OCI-LY1 (cell line): ENCODE measurements around the gene CAB39L.

ENCODE experiments used
- H2AFZ ChIP-seq: fragments of 200-600 bp; sonication (generic), shearing (Covaris generic); 2 replicates; pipeline ENCODE4 v1.6.0; 2014; ENCODE audit warnings: antibody characterized with exemption, mild to moderate bottlenecking, low read length
- H3F3A ChIP-seq: fragments of 200-600 bp; sonication (generic), shearing (Covaris generic); 2 replicates; pipeline ENCODE4 v1.6.0; 2014; ENCODE audit warnings: mild to moderate bottlenecking, antibody characterized with exemption, low read length, moderate library complexity; ENCODE audit not compliant: insufficient read depth
- H3K27ac ChIP-seq: fragments of 200-600 bp; sonication (generic); 2 replicates; pipeline ENCODE4 v1.5.1; 2014; ENCODE audit warnings: low read length, mixed run types, mild to moderate bottlenecking, low read depth; ENCODE audit not compliant: poor library complexity, severe bottlenecking
- H3K27me3 ChIP-seq: fragments of 200-600 bp; sonication (generic); 2 replicates; pipeline ENCODE4 v1.6.0; 2014; ENCODE audit warnings: antibody characterized with exemption, mild to moderate bottlenecking, low read length, moderate library complexity; ENCODE audit not compliant: insufficient read depth
- H3K36me3 ChIP-seq: fragments of 200-600 bp; sonication (generic); 2 replicates; pipeline ENCODE4 v1.6.1; 2014; ENCODE audit warnings: mild to moderate bottlenecking, antibody characterized with exemption, low read length, moderate library complexity, mixed read lengths; ENCODE audit not compliant: insufficient read depth
- H3K4me1 ChIP-seq: fragments of 200-600 bp; sonication (generic); 2 replicates; pipeline ENCODE4 v1.5.1; 2014; ENCODE audit warnings: mild to moderate bottlenecking, low read length, moderate library complexity; ENCODE audit not compliant: insufficient read depth, severe bottlenecking
- H3K4me2 ChIP-seq: fragments of 200-600 bp; sonication (generic), shearing (Covaris generic); 2 replicates; pipeline ENCODE4 v1.6.1; 2014; ENCODE audit warnings: low read length
- H3K4me3 ChIP-seq: fragments of 200-600 bp; sonication (generic); 2 replicates; pipeline ENCODE4 v1.5.1; 2014; ENCODE audit warnings: low read length, low read depth, mild to moderate bottlenecking, mixed read lengths; ENCODE audit not compliant: poor library complexity, severe bottlenecking
- H3K79me2 ChIP-seq: fragments of 200-600 bp; shearing (Covaris generic); 2 replicates; pipeline ENCODE4 v1.6.1; 2016; ENCODE audit warnings: mixed run types, low read length, mixed read lengths; ENCODE audit not compliant: insufficient read depth
- H3K9ac ChIP-seq: fragments of 200-600 bp; sonication (generic), shearing (Covaris generic); 2 replicates; pipeline ENCODE4 v1.6.1; 2014; ENCODE audit warnings: mild to moderate bottlenecking, low read length, mixed read lengths
- H3K9me2 ChIP-seq: fragments of 200-600 bp; sonication (generic), shearing (Covaris generic); 2 replicates; pipeline ENCODE4 v1.6.1; 2014; ENCODE audit warnings: low read depth, mild to moderate bottlenecking, low read length, mixed read lengths
- H3K9me3 ChIP-seq: fragments of 200-600 bp; shearing (Covaris generic); 2 replicates; pipeline ENCODE4 v1.6.1; 2014; ENCODE audit warnings: low read length, mixed read lengths
- H4K20me1 ChIP-seq: fragments of 200-600 bp; sonication (generic), shearing (Covaris generic); 2 replicates; pipeline ENCODE4 v1.6.0; 2016; ENCODE audit warnings: mild to moderate bottlenecking, low read length; ENCODE audit not compliant: insufficient read depth
- EZH2 ChIP-seq: fragments of 200-600 bp; sonication (generic), shearing (Covaris generic); IDR thresholded peaks from 2 replicates; pipeline ENCODE4 v1.8.0; 2017; ENCODE audit warnings: borderline replicate concordance, mixed run types, mild to moderate bottlenecking, antibody characterized with exemption, low read length, moderate library complexity, mixed read lengths
- TF ChIP-seq, protein P1 (sequence below): fragments of 200-600 bp; sonication (generic), shearing (Covaris generic); IDR thresholded peaks from 2 replicates; pipeline ENCODE4 v1.5.1; 2017; ENCODE audit warnings: mild to moderate bottlenecking, antibody characterized with exemption, low read length, moderate library complexity, mixed read lengths

Gene CAB39L

DNA sequence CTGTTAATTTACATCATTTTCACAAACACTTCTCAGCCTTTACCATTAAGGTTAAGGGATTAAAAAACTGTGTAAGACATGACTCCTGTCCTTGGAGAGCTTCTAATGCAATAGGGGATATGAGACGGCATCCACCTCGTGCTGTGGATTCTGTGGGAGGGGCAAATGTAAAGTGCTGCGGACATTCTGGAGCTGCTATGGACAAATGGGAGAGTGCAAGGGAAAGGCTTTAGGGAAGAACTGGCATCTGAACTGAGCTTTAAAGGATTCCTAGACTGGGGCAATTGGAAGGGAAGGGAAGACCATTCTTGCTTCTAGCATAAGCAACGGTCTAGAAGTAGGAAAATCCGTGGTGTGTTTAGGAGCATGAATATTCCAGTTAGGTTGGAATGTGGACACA lies 164.8 kb downstream of the CAB39L start:
- H3K4me1 ChIP-seq, result no peaks in the 10 kb centered on the region
- H2AFZ ChIP-seq, result no peak overlapping the region
- H3K9me2 ChIP-seq, result no peaks in the 10 kb centered on the region
- H3F3A ChIP-seq, result peaks cover 4% of the 10 kb centered on the region; the same call in 1 of the 2 replicates
- no peak overlapping the region for H3K4me3 ChIP-seq
- no peaks in the 10 kb centered on the region for H3K36me3 ChIP-seq
- no peaks in the 10 kb centered on the region for H3K27me3 ChIP-seq
- TF ChIP-seq, protein P1, sequence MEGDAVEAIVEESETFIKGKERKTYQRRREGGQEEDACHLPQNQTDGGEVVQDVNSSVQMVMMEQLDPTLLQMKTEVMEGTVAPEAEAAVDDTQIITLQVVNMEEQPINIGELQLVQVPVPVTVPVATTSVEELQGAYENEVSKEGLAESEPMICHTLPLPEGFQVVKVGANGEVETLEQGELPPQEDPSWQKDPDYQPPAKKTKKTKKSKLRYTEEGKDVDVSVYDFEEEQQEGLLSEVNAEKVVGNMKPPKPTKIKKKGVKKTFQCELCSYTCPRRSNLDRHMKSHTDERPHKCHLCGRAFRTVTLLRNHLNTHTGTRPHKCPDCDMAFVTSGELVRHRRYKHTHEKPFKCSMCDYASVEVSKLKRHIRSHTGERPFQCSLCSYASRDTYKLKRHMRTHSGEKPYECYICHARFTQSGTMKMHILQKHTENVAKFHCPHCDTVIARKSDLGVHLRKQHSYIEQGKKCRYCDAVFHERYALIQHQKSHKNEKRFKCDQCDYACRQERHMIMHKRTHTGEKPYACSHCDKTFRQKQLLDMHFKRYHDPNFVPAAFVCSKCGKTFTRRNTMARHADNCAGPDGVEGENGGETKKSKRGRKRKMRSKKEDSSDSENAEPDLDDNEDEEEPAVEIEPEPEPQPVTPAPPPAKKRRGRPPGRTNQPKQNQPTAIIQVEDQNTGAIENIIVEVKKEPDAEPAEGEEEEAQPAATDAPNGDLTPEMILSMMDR, result no peak
- TF ChIP-seq EZH2, result no peak
- no peaks in the 10 kb centered on the region for H3K79me2 ChIP-seq
- H3K9me3 ChIP-seq, result no peaks in the 10 kb centered on the region
- H3K9ac ChIP-seq, result no peak overlapping the region
- H3K4me2 ChIP-seq, result no peak overlapping the region
- no peaks in the 10 kb centered on the region for H4K20me1 ChIP-seq
- no peak overlapping the region for H3K27ac ChIP-seq

GRCh38 chr13:49278211-49278610 lies 165.7 kb downstream of the CAB39L start:
- no peak overlapping the region for H3K9ac ChIP-seq
- no peak overlapping the region for H3K27ac ChIP-seq
- no peaks in the 10 kb centered on the region for H4K20me1 ChIP-seq
- H2AFZ ChIP-seq, result no peak overlapping the region
- H3K4me2 ChIP-seq, result no peak overlapping the region
- H3F3A ChIP-seq, result peaks cover 1% of the 10 kb centered on the region; the same call in 1 of the 2 replicates
- no peaks in the 10 kb centered on the region for H3K27me3 ChIP-seq
- no peaks in the 10 kb centered on the region for H3K36me3 ChIP-seq
- no peaks in the 10 kb centered on the region for H3K9me2 ChIP-seq
- TF ChIP-seq, protein P1, result no peak
- no peak for TF ChIP-seq EZH2
- H3K79me2 ChIP-seq, result no peaks in the 10 kb centered on the region
- no peak overlapping the region for H3K4me3 ChIP-seq
- no peaks in the 10 kb centered on the region for H3K9me3 ChIP-seq
- H3K4me1 ChIP-seq, result no peaks in the 10 kb centered on the region

GRCh38 chr13:49272296-49272695 lies 171.6 kb downstream of the CAB39L start:
- H3F3A ChIP-seq, result no peaks in the 10 kb centered on the region

More at GRCh38 chr13:49272296-49272695, 171.6 kb downstream of the CAB39L start:
- Histone ChIP-seq H3K9me3 (no peaks in the 10 kb centered on the region), H3K27me3 (no peaks in the 10 kb centered on the region), H3K4me2 (no peak overlapping the region), H3K27ac (no peak overlapping the region), H2AFZ (no peak overlapping the region), H3K4me1 (no peaks in the 10 kb centered on the region), H3K9me2 (no peaks in the 10 kb centered on the region), H4K20me1 (no peaks in the 10 kb centered on the region), H3K79me2 (no peaks in the 10 kb centered on the region), H3K9ac (no peak overlapping the region), H3K36me3 (no peaks in the 10 kb centered on the region), H3K4me3 (no peak overlapping the region)
- no peak for TF ChIP-seq EZH2
- TF ChIP-seq, protein P1, result no peak
